Tibial nerve (tissue), 4 donors: ENCODE data around the gene PIGR. TPM values are rescaled to one million over a fixed set of nuclear protein-coding genes. Genes with fewer than 3 reads are reported as not detected.

Source experiments
- DNase-seq, 2 donors: peaks; one replicate each; pipeline ENCODE4 v3.0.0-alpha.2; 2019; ENCODE audit warnings: low spot score in 2 of 2
- H3K27ac ChIP-seq, 4 donors: fragments of 200-600 bp; sonication (generic) in 3 of 4; one replicate each; pipeline ENCODE4 v1.5.1; 2017 to 2019; ENCODE audit warnings: mild to moderate bottlenecking in 1 of 4
- H3K27me3 ChIP-seq, 2 donors: fragments of 200-600 bp; sonication (generic) in 1 of 2; one replicate each; pipeline versions ENCODE4 v1.5.1 to v1.6.0; 2017 to 2019
- H3K36me3 ChIP-seq, 3 donors: fragments of 200-600 bp; sonication (generic); one replicate each; pipeline ENCODE4 v1.5.1; 2018 to 2019
- H3K4me1 ChIP-seq, 4 donors: fragments of 200-600 bp; sonication (generic) in 3 of 4; one replicate each; pipeline ENCODE4 v1.5.1; 2017 to 2019
- H3K4me3 ChIP-seq, 4 donors: fragments of 200-600 bp; sonication (generic) in 3 of 4; one replicate each; pipeline ENCODE4 v1.5.1; 2017 to 2019; ENCODE audit warnings: mild to moderate bottlenecking in 1 of 4, moderate library complexity in 1 of 4
- H3K9me3 ChIP-seq, 4 donors: fragments of 200-600 bp; sonication (generic) in 3 of 4; one replicate each; pipeline ENCODE4 v1.5.1; 2017 to 2019
- CTCF ChIP-seq, 5 experiments: fragments of 200-600 bp in 3 of 5; fragments of 450-650 bp in 2 of 5; sonication (generic) in 3 of 5; IDR thresholded peaks; one replicate each; pipeline ENCODE4 v1.5.1; 2016 to 2019; ENCODE audit warnings: antibody characterized with exemption in 5 of 5, mild to moderate bottlenecking in 3 of 5, moderate library complexity in 2 of 5
- EP300 ChIP-seq, 2 donors: sonication (generic); formaldehyde crosslinking; IDR thresholded peaks; one replicate each; pipeline ENCODE4 v1.6.1; 2017; ENCODE audit warnings: antibody characterized with exemption in 2 of 2, mild to moderate bottlenecking in 1 of 2
- POLR2A ChIP-seq, 2 donors: fragments of 450-650 bp; IDR thresholded peaks; one replicate each; pipeline ENCODE4 v1.6.1; 2017; ENCODE audit warnings: antibody characterized with exemption in 2 of 2, mild to moderate bottlenecking in 2 of 2, moderate library complexity in 2 of 2
- WGBS, 2 donors: methylation state at CpG; one replicate each; pipeline ENCODE4 v1.1.5; 2018; 5-methylcytosine and 5-hydroxymethylcytosine counted together
- total RNA-seq, 4 donors: library from RNA; depleted of rRNA; stranded (reverse); fragments of >200 nt; gene quantifications; one replicate each; pipeline ENCODE4 v1.1.0, GENCODE V29; 2016

PIGR gene
- total RNA-seq, 4 donors from 2014 or later = 0.22 TPM; not detected in 3

DNA sequence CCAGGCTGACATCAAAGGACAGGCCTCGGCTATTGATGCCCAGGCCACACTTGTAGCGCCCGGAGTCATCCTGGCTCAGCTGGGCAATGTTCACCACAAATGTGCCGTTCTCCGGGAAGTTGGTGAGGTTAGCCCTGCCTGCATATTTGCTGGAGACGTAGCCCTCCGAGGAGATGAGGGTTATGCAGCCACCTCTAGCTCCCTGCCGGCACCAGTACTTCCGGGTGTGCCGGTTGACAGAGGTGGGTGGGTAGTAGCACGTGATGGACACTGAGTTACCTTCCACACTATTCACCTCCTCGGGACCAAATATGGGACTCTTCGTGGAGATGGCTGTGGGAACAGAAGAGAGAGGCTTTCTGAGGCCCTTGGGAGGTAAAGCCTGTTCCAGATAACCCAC lies 7.1 kb downstream of the PIGR start:
- no peaks in the 10 kb centered on the region for H3K27me3 ChIP-seq
- no peaks in the 10 kb centered on the region for H3K4me1 ChIP-seq
- H3K27ac ChIP-seq = no peak overlapping the region
- H3K4me3 ChIP-seq = no peak overlapping the region
- 84 to 93% methylated on average over 9 to 13 of the region's 13 CpGs for WGBS, 2 donors
- no peaks in the 10 kb centered on the region for H3K9me3 ChIP-seq
- H3K36me3 ChIP-seq = no peaks in the 10 kb centered on the region
- DNase-seq = no peak
- TF ChIP-seq EP300 (IDR thresholded peaks at IDR 0.05) (no peak), CTCF (IDR thresholded peaks at IDR 0.05) (no peak), POLR2A (IDR thresholded peaks at IDR 0.05) (no peak)

GRCh38 chr1:206937425-206937824 lies 8.8 kb downstream of the PIGR start:
- Histone ChIP-seq H3K4me1 (no peaks in the 10 kb centered on the region), H3K36me3 (no peaks in the 10 kb centered on the region), H3K27ac (no peak overlapping the region), H3K9me3 (no peaks in the 10 kb centered on the region), H3K4me3 (no peak overlapping the region), H3K27me3 (no peaks in the 10 kb centered on the region)
- no peak for DNase-seq
- no peak for TF ChIP-seq EP300 (IDR thresholded peaks at IDR 0.05)
- no peak for TF ChIP-seq POLR2A (IDR thresholded peaks at IDR 0.05)
- no peak for TF ChIP-seq CTCF (IDR thresholded peaks at IDR 0.05)
- WGBS, 2 donors = 90% methylated on average over 6 of the region's 6 CpGs

DNA sequence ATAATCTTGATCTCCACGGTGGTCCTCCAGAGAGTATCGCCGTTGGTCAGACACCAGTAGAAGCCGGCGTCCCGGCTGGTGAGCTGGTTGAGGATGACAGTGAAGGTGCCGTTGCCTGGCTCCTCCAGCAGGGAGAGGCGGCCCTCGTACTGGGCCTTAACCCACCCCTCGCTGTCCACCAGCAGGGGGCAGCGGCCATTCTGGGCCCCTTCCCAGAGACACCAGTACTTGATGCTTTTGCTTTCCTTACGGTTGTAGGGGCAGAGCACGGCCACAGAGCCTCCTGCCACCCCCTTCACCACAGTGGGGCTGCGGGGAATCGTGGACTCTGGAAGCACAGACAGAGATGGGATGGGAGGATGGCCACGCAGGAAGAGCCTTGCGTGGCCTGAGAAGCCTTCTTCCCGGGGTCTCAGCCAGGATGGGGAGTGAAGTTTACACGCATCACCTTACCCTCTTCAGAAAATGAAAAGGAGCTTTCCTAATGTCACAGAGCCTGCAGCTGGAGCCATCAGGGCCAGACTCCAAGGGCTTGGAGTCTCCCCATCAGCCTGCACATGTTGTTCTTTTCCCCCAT lies 10.7 kb downstream of the PIGR start:
- H3K4me3 ChIP-seq = no peak overlapping the region
- no peaks in the 10 kb centered on the region for H3K27me3 ChIP-seq
- H3K27ac ChIP-seq = no peak overlapping the region
- no peaks in the 10 kb centered on the region for H3K9me3 ChIP-seq
- 73% methylated on average over 18 to 19 of the region's 19 CpGs for WGBS, 2 donors
- no peak for DNase-seq
- H3K36me3 ChIP-seq = no peaks in the 10 kb centered on the region
- peak; percentile 18 to 41 (median 24) for TF ChIP-seq CTCF (IDR thresholded peaks at IDR 0.05)
- no peak for TF ChIP-seq POLR2A (IDR thresholded peaks at IDR 0.05)
- H3K4me1 ChIP-seq = peaks cover 0 to 5% (median 0%) of the 10 kb centered on the region in 4 donors

- Histone ChIP-seq H3K27me3 (no peaks in the 10 kb centered on the region), H3K4me3 (no peak overlapping the region), H3K4me1 (peaks cover 0 to 14% (median 0%) of the 10 kb centered on the region in 4 donors), H3K36me3 (no peaks in the 10 kb centered on the region), H3K9me3 (no peaks in the 10 kb centered on the region), H3K27ac (no peak overlapping the region)
- no peak for DNase-seq
- TF ChIP-seq CTCF (IDR thresholded peaks at IDR 0.05) (peak in 2 of 5 experiments; percentile 28 to 74), EP300 (IDR thresholded peaks at IDR 0.05) (no peak), POLR2A (IDR thresholded peaks at IDR 0.05) (no peak)
- 69 to 81% methylated on average over 6 to 8 of the region's 8 CpGs for WGBS, 2 donors
These were observed 12.8 kb downstream of the PIGR start for GRCh38 chr1:206933333-206933945.

- Histone ChIP-seq H3K9me3 (no peaks in the 10 kb centered on the region), H3K27me3 (no peaks in the 10 kb centered on the region), H3K4me3 (no peak overlapping the region), H3K27ac (no peak overlapping the region), H3K4me1 (peaks cover 0 to 14% (median 0%) of the 10 kb centered on the region in 4 donors), H3K36me3 (no peaks in the 10 kb centered on the region)
- 54 to 69% methylated on average over 8 of the region's 8 CpGs for WGBS, 2 donors
- DNase-seq = no peak
- TF ChIP-seq EP300 (IDR thresholded peaks at IDR 0.05) (no peak), POLR2A (IDR thresholded peaks at IDR 0.05) (no peak), CTCF (IDR thresholded peaks at IDR 0.05) (no peak)
These were observed 14.1 kb downstream of the PIGR start for GRCh38 chr1:206932177-206932576.
